ENCODE results near the gene TBPL1.

GRCh38 chr6:134020071-134020470 is 67.0 kb downstream of the TBPL1 start:
- TF ChIP-seq, protein P1, sequence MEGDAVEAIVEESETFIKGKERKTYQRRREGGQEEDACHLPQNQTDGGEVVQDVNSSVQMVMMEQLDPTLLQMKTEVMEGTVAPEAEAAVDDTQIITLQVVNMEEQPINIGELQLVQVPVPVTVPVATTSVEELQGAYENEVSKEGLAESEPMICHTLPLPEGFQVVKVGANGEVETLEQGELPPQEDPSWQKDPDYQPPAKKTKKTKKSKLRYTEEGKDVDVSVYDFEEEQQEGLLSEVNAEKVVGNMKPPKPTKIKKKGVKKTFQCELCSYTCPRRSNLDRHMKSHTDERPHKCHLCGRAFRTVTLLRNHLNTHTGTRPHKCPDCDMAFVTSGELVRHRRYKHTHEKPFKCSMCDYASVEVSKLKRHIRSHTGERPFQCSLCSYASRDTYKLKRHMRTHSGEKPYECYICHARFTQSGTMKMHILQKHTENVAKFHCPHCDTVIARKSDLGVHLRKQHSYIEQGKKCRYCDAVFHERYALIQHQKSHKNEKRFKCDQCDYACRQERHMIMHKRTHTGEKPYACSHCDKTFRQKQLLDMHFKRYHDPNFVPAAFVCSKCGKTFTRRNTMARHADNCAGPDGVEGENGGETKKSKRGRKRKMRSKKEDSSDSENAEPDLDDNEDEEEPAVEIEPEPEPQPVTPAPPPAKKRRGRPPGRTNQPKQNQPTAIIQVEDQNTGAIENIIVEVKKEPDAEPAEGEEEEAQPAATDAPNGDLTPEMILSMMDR (IDR thresholded peaks at IDR 0.05), result no peak
- TF ChIP-seq POLR2A (IDR thresholded peaks at IDR 0.05) (no peak), POLR2AphosphoS5 (IDR thresholded peaks at IDR 0.05) (no peak)

All from breast epithelium (tissue), 3 donors.